ENCODE results near the gene GUCY2C.

Gene GUCY2C

DNA sequence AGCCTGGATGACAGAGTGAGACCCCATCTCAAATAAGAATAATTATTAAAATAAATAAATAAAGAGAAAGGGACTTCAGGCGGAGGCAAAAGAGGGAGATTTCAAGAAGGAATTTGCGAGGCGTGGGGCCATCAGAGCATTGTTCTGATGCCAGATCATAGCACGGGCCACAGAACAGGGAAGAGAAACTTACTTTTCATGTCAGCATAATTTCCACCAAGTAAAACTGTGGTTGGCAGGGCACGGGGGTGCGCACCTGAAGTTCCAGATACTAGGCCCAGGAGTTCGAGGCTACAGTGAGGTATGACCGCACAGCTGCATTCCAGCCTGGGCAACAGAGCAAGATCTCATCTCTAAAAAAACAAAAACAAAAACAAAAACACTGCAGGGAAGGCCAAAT, 117.8 kb downstream of the GUCY2C start:
- H2AFZ ChIP-seq (ENCODE audit: low read depth, low read length): no peak overlapping the region
- no peaks in the 10 kb centered on the region for H3K4me1 ChIP-seq (ENCODE audit: insufficient read depth, low read length)
- H3K36me3 ChIP-seq (ENCODE audit: insufficient read depth, low read length): no peaks in the 10 kb centered on the region
- no peak for TF ChIP-seq EZH2 (IDR thresholded peaks at IDR 0.05; ENCODE audit: borderline replicate concordance, low read depth, low read length, severe bottlenecking)
- TF ChIP-seq, protein P1, sequence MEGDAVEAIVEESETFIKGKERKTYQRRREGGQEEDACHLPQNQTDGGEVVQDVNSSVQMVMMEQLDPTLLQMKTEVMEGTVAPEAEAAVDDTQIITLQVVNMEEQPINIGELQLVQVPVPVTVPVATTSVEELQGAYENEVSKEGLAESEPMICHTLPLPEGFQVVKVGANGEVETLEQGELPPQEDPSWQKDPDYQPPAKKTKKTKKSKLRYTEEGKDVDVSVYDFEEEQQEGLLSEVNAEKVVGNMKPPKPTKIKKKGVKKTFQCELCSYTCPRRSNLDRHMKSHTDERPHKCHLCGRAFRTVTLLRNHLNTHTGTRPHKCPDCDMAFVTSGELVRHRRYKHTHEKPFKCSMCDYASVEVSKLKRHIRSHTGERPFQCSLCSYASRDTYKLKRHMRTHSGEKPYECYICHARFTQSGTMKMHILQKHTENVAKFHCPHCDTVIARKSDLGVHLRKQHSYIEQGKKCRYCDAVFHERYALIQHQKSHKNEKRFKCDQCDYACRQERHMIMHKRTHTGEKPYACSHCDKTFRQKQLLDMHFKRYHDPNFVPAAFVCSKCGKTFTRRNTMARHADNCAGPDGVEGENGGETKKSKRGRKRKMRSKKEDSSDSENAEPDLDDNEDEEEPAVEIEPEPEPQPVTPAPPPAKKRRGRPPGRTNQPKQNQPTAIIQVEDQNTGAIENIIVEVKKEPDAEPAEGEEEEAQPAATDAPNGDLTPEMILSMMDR (IDR thresholded peaks at IDR 0.05; ENCODE audit: borderline replicate concordance, extremely low read depth, low read length, poor library complexity, severe bottlenecking): no peak
- no peak for DNase-seq
- H3K9me3 ChIP-seq (ENCODE audit: insufficient read depth, low read length, severe bottlenecking): no peaks in the 10 kb centered on the region
- H3K9ac ChIP-seq (ENCODE audit: low read depth, low read length): no peak overlapping the region
- H3K27me3 ChIP-seq (ENCODE audit: insufficient read depth, low read length, poor library complexity): no peaks in the 10 kb centered on the region
- no peak for ATAC-seq (ENCODE audit: insufficient read depth, low read depth)
- no peak overlapping the region for H3K4me3 ChIP-seq (ENCODE audit: low read depth in 1 of 2, low read length in 2 of 2)
- H4K20me1 ChIP-seq (ENCODE audit: insufficient read depth, low read length): no peaks in the 10 kb centered on the region
- H3K27ac ChIP-seq (ENCODE audit: low read length): no peak overlapping the region
- H3K79me2 ChIP-seq (ENCODE audit: insufficient read depth, low read length): no peaks in the 10 kb centered on the region
- no peak overlapping the region for H3K4me2 ChIP-seq (ENCODE audit: insufficient read depth, low read length)

DNA sequence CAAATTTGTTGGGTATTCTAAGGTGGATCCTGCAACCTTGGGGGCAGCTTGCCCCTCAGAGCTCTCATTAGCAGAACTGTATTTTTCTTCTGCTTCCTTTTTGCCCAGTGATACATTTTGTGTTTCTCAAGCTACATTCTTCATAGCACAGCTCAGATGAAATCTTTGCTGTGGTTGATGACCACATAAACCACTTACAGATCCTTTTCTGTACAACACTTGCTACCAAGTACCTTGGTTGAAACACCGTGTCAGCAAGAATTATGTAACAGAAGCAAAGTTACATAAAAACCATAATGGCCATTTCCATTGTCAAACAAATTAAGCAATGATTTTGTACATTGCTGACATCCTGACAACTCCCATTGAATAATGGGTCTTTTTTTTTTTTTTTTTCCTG, 119.1 kb downstream of the GUCY2C start:
- no peaks in the 10 kb centered on the region for H3K4me1 ChIP-seq (ENCODE audit: insufficient read depth, low read length)
- H3K9ac ChIP-seq (ENCODE audit: low read depth, low read length): no peak overlapping the region
- peak; percentile 76 for ATAC-seq (ENCODE audit: insufficient read depth, low read depth)
- no peak overlapping the region for H3K27ac ChIP-seq (ENCODE audit: low read length)
- H3K36me3 ChIP-seq (ENCODE audit: insufficient read depth, low read length): no peaks in the 10 kb centered on the region
- H2AFZ ChIP-seq (ENCODE audit: low read depth, low read length): no peak overlapping the region
- no peaks in the 10 kb centered on the region for H3K79me2 ChIP-seq (ENCODE audit: insufficient read depth, low read length)
- H4K20me1 ChIP-seq (ENCODE audit: insufficient read depth, low read length): no peaks in the 10 kb centered on the region
- TF ChIP-seq, protein P1 (IDR thresholded peaks at IDR 0.05; ENCODE audit: borderline replicate concordance, extremely low read depth, low read length, poor library complexity, severe bottlenecking): no peak
- TF ChIP-seq EZH2 (IDR thresholded peaks at IDR 0.05; ENCODE audit: borderline replicate concordance, low read depth, low read length, severe bottlenecking): no peak
- H3K27me3 ChIP-seq (ENCODE audit: insufficient read depth, low read length, poor library complexity): no peaks in the 10 kb centered on the region
- no peak overlapping the region for H3K4me3 ChIP-seq (ENCODE audit: low read depth in 1 of 2, low read length in 2 of 2)
- no peak for DNase-seq
- no peaks in the 10 kb centered on the region for H3K9me3 ChIP-seq (ENCODE audit: insufficient read depth, low read length, severe bottlenecking)
- H3K4me2 ChIP-seq (ENCODE audit: insufficient read depth, low read length): no peak overlapping the region

DNA sequence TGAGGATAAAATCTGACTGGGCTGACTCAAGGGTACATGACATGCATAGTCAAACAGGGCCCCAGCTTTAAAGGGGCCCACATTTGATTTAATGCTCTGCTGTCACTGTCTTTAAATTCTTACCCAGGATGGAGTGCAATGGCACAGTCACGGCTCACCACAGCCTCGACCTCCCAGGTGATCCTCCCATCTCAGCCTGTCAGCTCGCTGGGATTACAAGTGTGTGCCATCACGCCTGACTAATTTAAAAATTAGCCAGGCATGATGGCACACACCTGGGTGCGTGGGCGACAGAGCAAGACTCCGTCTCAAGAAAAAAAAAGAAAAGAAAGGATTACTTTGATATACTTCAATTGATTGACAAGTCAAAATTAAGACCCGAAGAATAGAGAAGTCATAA, 119.5 kb downstream of the GUCY2C start:
- no peak for ATAC-seq (ENCODE audit: insufficient read depth, low read depth)
- H3K4me2 ChIP-seq (ENCODE audit: insufficient read depth, low read length): no peak overlapping the region
- H3K79me2 ChIP-seq (ENCODE audit: insufficient read depth, low read length): no peaks in the 10 kb centered on the region
- H3K27ac ChIP-seq (ENCODE audit: low read length): no peak overlapping the region
- no peak overlapping the region for H3K9ac ChIP-seq (ENCODE audit: low read depth, low read length)
- no peaks in the 10 kb centered on the region for H3K36me3 ChIP-seq (ENCODE audit: insufficient read depth, low read length)
- DNase-seq: no peak
- no peak overlapping the region for H3K4me3 ChIP-seq (ENCODE audit: low read depth in 1 of 2, low read length in 2 of 2)
- H3K9me3 ChIP-seq (ENCODE audit: insufficient read depth, low read length, severe bottlenecking): no peaks in the 10 kb centered on the region
- TF ChIP-seq, protein P1 (IDR thresholded peaks at IDR 0.05; ENCODE audit: borderline replicate concordance, extremely low read depth, low read length, poor library complexity, severe bottlenecking): no peak
- TF ChIP-seq EZH2 (IDR thresholded peaks at IDR 0.05; ENCODE audit: borderline replicate concordance, low read depth, low read length, severe bottlenecking): no peak
- no peaks in the 10 kb centered on the region for H3K4me1 ChIP-seq (ENCODE audit: insufficient read depth, low read length)
- no peak overlapping the region for H2AFZ ChIP-seq (ENCODE audit: low read depth, low read length)
- H4K20me1 ChIP-seq (ENCODE audit: insufficient read depth, low read length): no peaks in the 10 kb centered on the region
- H3K27me3 ChIP-seq (ENCODE audit: insufficient read depth, low read length, poor library complexity): no peaks in the 10 kb centered on the region

DNA sequence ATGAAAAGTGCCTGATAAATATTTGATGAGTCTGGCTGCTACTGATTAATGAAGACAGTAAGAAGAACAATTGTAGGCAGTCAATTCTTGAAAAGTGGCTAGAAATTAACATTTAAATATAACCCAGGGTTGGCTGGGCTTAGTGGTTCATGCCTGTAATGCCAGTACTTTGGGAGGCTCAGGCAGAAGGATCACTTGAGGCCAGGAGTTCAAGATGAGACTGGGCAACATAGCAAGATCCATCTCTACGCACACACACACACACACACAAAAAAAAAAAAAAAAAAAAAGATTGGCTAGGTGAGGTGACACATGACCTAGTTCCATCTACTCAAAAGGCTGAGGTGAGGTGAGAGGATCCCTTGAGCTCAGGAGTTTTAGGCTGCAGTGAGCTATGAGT, 120.8 kb downstream of the GUCY2C start:
- Histone ChIP-seq H3K4me1 (ENCODE audit: insufficient read depth, low read length) (no peaks in the 10 kb centered on the region), H3K36me3 (ENCODE audit: insufficient read depth, low read length) (no peaks in the 10 kb centered on the region), H3K27ac (ENCODE audit: low read length) (no peak overlapping the region), H3K4me3 (ENCODE audit: low read depth in 1 of 2, low read length in 2 of 2) (no peak overlapping the region), H3K79me2 (ENCODE audit: insufficient read depth, low read length) (no peaks in the 10 kb centered on the region), H3K9me3 (ENCODE audit: insufficient read depth, low read length, severe bottlenecking) (no peaks in the 10 kb centered on the region), H4K20me1 (ENCODE audit: insufficient read depth, low read length) (no peaks in the 10 kb centered on the region), H3K27me3 (ENCODE audit: insufficient read depth, low read length, poor library complexity) (no peaks in the 10 kb centered on the region), H2AFZ (ENCODE audit: low read depth, low read length) (no peak overlapping the region), H3K4me2 (ENCODE audit: insufficient read depth, low read length) (no peak overlapping the region), H3K9ac (ENCODE audit: low read depth, low read length) (no peak overlapping the region)
- ATAC-seq (ENCODE audit: insufficient read depth, low read depth) (no peak), DNase-seq (no peak)
- no peak for TF ChIP-seq EZH2 (IDR thresholded peaks at IDR 0.05; ENCODE audit: borderline replicate concordance, low read depth, low read length, severe bottlenecking)
- TF ChIP-seq, protein P1 (IDR thresholded peaks at IDR 0.05; ENCODE audit: borderline replicate concordance, extremely low read depth, low read length, poor library complexity, severe bottlenecking): no peak
